ENCODE measurements around the gene LKAAEAR1. TPM values are rescaled to one million over a fixed set of nuclear protein-coding genes. Genes with fewer than 3 reads are reported as not detected.

The LKAAEAR1 gene
- total RNA-seq, 2 experiments from 2014 or later, result not detected

GRCh38 chr20:64113796-64114355 lies 29.7 kb upstream of the LKAAEAR1 start:
- DNase-seq (ENCODE audit: low spot score), result no peak
- ChIA-PET POLR2A (no interaction called here), CTCF (ENCODE audit: unreplicated experiment) (interaction anchor here (0.7 kb wide), 1 partner anchor 22 kb away, joined by 3 read pairs; no protein-coding TSS in a partner anchor)

GRCh38 chr20:64113444-64113775 lies 29.2 kb upstream of the LKAAEAR1 start:
- Histone ChIP-seq H4K20me1 (ENCODE audit: insufficient read depth, low read length) (no peaks in the 10 kb centered on the region), H3K9me3 (ENCODE audit: low read length) (no peaks in the 10 kb centered on the region), H2AFZ (ENCODE audit: low read length) (no peak overlapping the region), H3K27ac (ENCODE audit: low read depth, low read length, poor library complexity, severe bottlenecking) (no peak overlapping the region), H3K4me3 (ENCODE audit: low read depth, low read length, poor library complexity, severe bottlenecking) (no peak overlapping the region), H3K4me1 (ENCODE audit: insufficient read depth, low read length, poor library complexity, severe bottlenecking) (no peaks in the 10 kb centered on the region), H3K36me3 (ENCODE audit: insufficient read depth, low read length) (no peaks in the 10 kb centered on the region), H3K4me2 (ENCODE audit: low read length) (no peak overlapping the region), H3K9me2 (ENCODE audit: insufficient read depth, low read length) (no peaks in the 10 kb centered on the region), H3K79me2 (ENCODE audit: insufficient read depth, low read depth, low read length) (no peaks in the 10 kb centered on the region)
- CTCF ChIA-PET (ENCODE audit: unreplicated experiment), result interaction anchor here (0.7 kb wide), 1 partner anchor 22 kb away, joined by 3 read pairs; no protein-coding TSS in a partner anchor
- BruUV-seq (replicated peaks), result no TSS peak
- intact Hi-C loops (cut with micrococcal nuclease; ENCODE audit: unreplicated experiment), result no loop called here
- no peak for DNase-seq (ENCODE audit: low spot score)
- POLR2A ChIA-PET, result no interaction called here
- TF ChIP-seq EZH2phosphoT487 (IDR thresholded peaks at IDR 0.05; ENCODE audit: borderline replicate concordance, low read depth, low read length) (no peak), CTCF (conservative IDR thresholded peaks at IDR 0.05; ENCODE audit: low read length) (no peak)

More at GRCh38 chr20:64113796-64114355, 29.7 kb upstream of the LKAAEAR1 start:
- Histone ChIP-seq H3K36me3 (ENCODE audit: insufficient read depth, low read length) (no peaks in the 10 kb centered on the region), H2AFZ (ENCODE audit: low read length) (no peak overlapping the region), H3K79me2 (ENCODE audit: insufficient read depth, low read depth, low read length) (no peaks in the 10 kb centered on the region), H3K27ac (ENCODE audit: low read depth, low read length, poor library complexity, severe bottlenecking) (no peak overlapping the region), H3K9me3 (ENCODE audit: low read length) (no peaks in the 10 kb centered on the region), H4K20me1 (ENCODE audit: insufficient read depth, low read length) (no peaks in the 10 kb centered on the region), H3K9me2 (ENCODE audit: insufficient read depth, low read length) (no peaks in the 10 kb centered on the region), H3K4me3 (ENCODE audit: low read depth, low read length, poor library complexity, severe bottlenecking) (no peak overlapping the region), H3K4me1 (ENCODE audit: insufficient read depth, low read length, poor library complexity, severe bottlenecking) (no peaks in the 10 kb centered on the region), H3K4me2 (ENCODE audit: low read length) (no peak overlapping the region)
- intact Hi-C loops (cut with micrococcal nuclease; ENCODE audit: unreplicated experiment), result no loop called here
- TF ChIP-seq CTCF (conservative IDR thresholded peaks at IDR 0.05; ENCODE audit: low read length) (no peak), EZH2phosphoT487 (IDR thresholded peaks at IDR 0.05; ENCODE audit: borderline replicate concordance, low read depth, low read length) (no peak)
- no TSS peak for BruUV-seq (replicated peaks)

- Histone ChIP-seq H2AFZ (ENCODE audit: low read length) (no peak overlapping the region), H4K20me1 (ENCODE audit: insufficient read depth, low read length) (no peaks in the 10 kb centered on the region), H3K79me2 (ENCODE audit: insufficient read depth, low read depth, low read length) (no peaks in the 10 kb centered on the region), H3K9me3 (ENCODE audit: low read length) (no peaks in the 10 kb centered on the region), H3K27ac (ENCODE audit: low read depth, low read length, poor library complexity, severe bottlenecking) (no peak overlapping the region), H3K4me2 (ENCODE audit: low read length) (no peak overlapping the region), H3K9me2 (ENCODE audit: insufficient read depth, low read length) (no peaks in the 10 kb centered on the region), H3K4me1 (ENCODE audit: insufficient read depth, low read length, poor library complexity, severe bottlenecking) (peaks cover 4% of the 10 kb centered on the region), H3K36me3 (ENCODE audit: insufficient read depth, low read length) (no peaks in the 10 kb centered on the region), H3K4me3 (ENCODE audit: low read depth, low read length, poor library complexity, severe bottlenecking) (no peak overlapping the region)
- BruUV-seq (replicated peaks), result no TSS peak
- intact Hi-C loops (cut with micrococcal nuclease; ENCODE audit: unreplicated experiment), result no loop called here
- DNase-seq (ENCODE audit: low spot score), result no peak
- ChIA-PET POLR2A (no interaction called here), CTCF (ENCODE audit: unreplicated experiment) (interaction anchor here (0.7 kb wide), 1 partner anchor 21 kb away, joined by 3 read pairs; no protein-coding TSS in a partner anchor)
- TF ChIP-seq CTCF (conservative IDR thresholded peaks at IDR 0.05; ENCODE audit: low read length) (no peak), EZH2phosphoT487 (IDR thresholded peaks at IDR 0.05; ENCODE audit: borderline replicate concordance, low read depth, low read length) (no peak)
Measured at GRCh38 chr20:64112691-64113443, 28.7 kb upstream of the LKAAEAR1 start.

Measured in OCI-LY7 (cell line).